ENCODE measurements around the gene ACTN1.
A peak's percentile ranks its signal among the peaks of the same experiment; 100 is the strongest.

ACTN1 gene

GRCh38 chr14:69006346-69006745 lies 27.2 kb upstream of the ACTN1 start:
- Mint-ChIP-seq H3K36me3 (ENCODE audit: low read depth) (no peaks in the 10 kb centered on the region), H3K4me1 (peaks cover 22% of the 10 kb centered on the region), H3K4me3 (no peak overlapping the region), H3K9me3 (peaks cover 1% of the 10 kb centered on the region), H3K27me3 (ENCODE audit: low read depth, poor library complexity) (peaks cover 16% of the 10 kb centered on the region), H3K27ac (no peak overlapping the region)
- DNase-seq: no peak
- no peak for TF ChIP-seq CTCF (IDR thresholded peaks at IDR 0.05)

- TF ChIP-seq CTCF (IDR thresholded peaks at IDR 0.05): no peak
- H3K4me1 Mint-ChIP-seq: peaks cover 22% of the 10 kb centered on the region
- peak overlapping the region; percentile 8 for H3K27ac Mint-ChIP-seq
- no peak overlapping the region for H3K4me3 Mint-ChIP-seq
- DNase-seq: no peak
- H3K9me3 Mint-ChIP-seq: peaks cover 4% of the 10 kb centered on the region
- H3K36me3 Mint-ChIP-seq (ENCODE audit: low read depth): no peaks in the 10 kb centered on the region
- H3K27me3 Mint-ChIP-seq (ENCODE audit: low read depth, poor library complexity): peaks cover 16% of the 10 kb centered on the region
Measured at GRCh38 chr14:69005432-69006148, 26.5 kb upstream of the ACTN1 start.

- no peak overlapping the region for H3K27ac Mint-ChIP-seq
- no peak for TF ChIP-seq CTCF (IDR thresholded peaks at IDR 0.05)
- peaks cover 4% of the 10 kb centered on the region for H3K9me3 Mint-ChIP-seq
- no peak overlapping the region for H3K4me3 Mint-ChIP-seq
- no peak for DNase-seq
- H3K4me1 Mint-ChIP-seq: peaks cover 22% of the 10 kb centered on the region
- H3K27me3 Mint-ChIP-seq (ENCODE audit: low read depth, poor library complexity): peaks cover 16% of the 10 kb centered on the region
- no peaks in the 10 kb centered on the region for H3K36me3 Mint-ChIP-seq (ENCODE audit: low read depth)
Measured at GRCh38 chr14:69004731-69005431, 25.8 kb upstream of the ACTN1 start.

- no peak for TF ChIP-seq CTCF (IDR thresholded peaks at IDR 0.05)
- no peak for DNase-seq
- Mint-ChIP-seq H3K9me3 (peaks cover 4% of the 10 kb centered on the region), H3K4me3 (no peak overlapping the region), H3K27me3 (ENCODE audit: low read depth, poor library complexity) (peaks cover 16% of the 10 kb centered on the region), H3K4me1 (peaks cover 17% of the 10 kb centered on the region), H3K27ac (peak overlapping the region; percentile 52), H3K36me3 (ENCODE audit: low read depth) (no peaks in the 10 kb centered on the region)
Measured at GRCh38 chr14:69003626-69004025, 24.5 kb upstream of the ACTN1 start.

- H3K27me3 Mint-ChIP-seq (ENCODE audit: low read depth, poor library complexity): peaks cover 16% of the 10 kb centered on the region
- no peak for DNase-seq
- no peak overlapping the region for H3K4me3 Mint-ChIP-seq
- no peak for TF ChIP-seq CTCF (IDR thresholded peaks at IDR 0.05)
- H3K4me1 Mint-ChIP-seq: peaks cover 17% of the 10 kb centered on the region
- peaks cover 4% of the 10 kb centered on the region for H3K9me3 Mint-ChIP-seq
- H3K36me3 Mint-ChIP-seq (ENCODE audit: low read depth): no peaks in the 10 kb centered on the region
- no peak overlapping the region for H3K27ac Mint-ChIP-seq
Measured at GRCh38 chr14:69002069-69002468, 23.0 kb upstream of the ACTN1 start.

Measured in nephron progenitor cell (in vitro differentiated cells).